GM12878 (cell line): ENCODE measurements around the gene ESYT2. TPM values are rescaled to one million over a fixed set of nuclear protein-coding genes. Genes with fewer than 3 reads are reported as not detected.

ENCODE experiments used
- ATAC-seq: fragments of 200-7000 bp; cut with Tn5 transposase; 3 replicates; pipeline ENCODE4 v1.9.1; 2020; ENCODE audit warnings: mild to moderate bottlenecking, moderate library complexity
- BruUV-seq: library from RNA; stranded (reverse); fragments of 400-500 nt; replicated peaks from 2 replicates; lab custom pipeline; 2021; lab: Mats Ljungman, UMichigan
- CTCF ChIA-PET: fragments of 300-600 bp; sonication (Branson Sonifier 250); formaldehyde crosslinking; extraction: SDS; loops from one replicate; lab custom pipeline; 2021; ENCODE audit warnings: inconsistent platforms; lab: Yijun Ruan, JAX
- POLR2A ChIA-PET: fragments of 350-600 bp; formaldehyde crosslinking; extraction: SDS; loops from one replicate; lab custom pipeline; 2021; ENCODE audit warnings: inconsistent platforms; lab: Charles Lee
- RAD21 ChIA-PET: fragments of 300-600 bp; sonication (Branson Sonifier 250); formaldehyde crosslinking; loops from one replicate; lab custom pipeline; 2023; ENCODE audit warnings: antibody characterized with exemption; ENCODE audit not compliant: unreplicated experiment; lab: Charles Lee
- SMC1A ChIA-PET: fragments of 300-600 bp; sonication (Branson Sonifier 250); formaldehyde crosslinking; loops from one replicate; lab custom pipeline; 2023; ENCODE audit not compliant: unreplicated experiment, uncharacterized antibody; lab: Charles Lee
- DNase-seq: peaks from one replicate; pipeline ENCODE4 v3.0.0-alpha.2; 2011; ENCODE audit warnings: low read depth, low spot score
- FAIRE-seq: peaks from 3 replicates; lab custom pipeline; 2011; peaks lifted over from hg19 to GRCh38; lab: Jason Lieb, UNC
- H2AFZ ChIP-seq: 2 replicates; pipeline ENCODE4 v1.6.0; 2011; ENCODE audit warnings: low read depth, low read length, control low read depth; ENCODE audit not compliant: control insufficient read depth
- H3K27ac ChIP-seq: 2 replicates; pipeline ENCODE4 v1.5.1; 2011; ENCODE audit warnings: control low read depth; ENCODE audit not compliant: control insufficient read depth, insufficient read depth
- H3K27me3 ChIP-seq, 2 experiments: replicated peaks in 1 of 2; 2 replicates each; pipeline versions ENCODE4 v1.6.0 to v1.6.1; 2011; ENCODE audit warnings: low read length in 1 of 2; ENCODE audit not compliant: control insufficient read depth in 2 of 2, insufficient read depth in 2 of 2
- H3K36me3 ChIP-seq, 2 experiments: 2 replicates each; pipeline ENCODE4 v1.5.1; 2011; ENCODE audit warnings: low read length in 1 of 2; ENCODE audit not compliant: control insufficient read depth in 2 of 2, insufficient read depth in 2 of 2
- H3K4me1 ChIP-seq: 2 replicates; pipeline ENCODE4 v1.6.1; 2011; ENCODE audit warnings: mild to moderate bottlenecking, low read length, moderate library complexity, mixed read lengths; ENCODE audit not compliant: control insufficient read depth, insufficient read depth
- H3K4me2 ChIP-seq: 2 replicates; pipeline ENCODE4 v1.6.0; 2011; ENCODE audit warnings: control low read depth; ENCODE audit not compliant: control insufficient read depth, insufficient read depth
- H3K4me3 ChIP-seq: fragments of 200-600 bp; sonication (generic); 2 replicates; pipeline ENCODE4 v1.5.1; 2016
- H3K79me2 ChIP-seq: 2 replicates; pipeline ENCODE4 v1.6.0; 2011; ENCODE audit warnings: low read length; ENCODE audit not compliant: control insufficient read depth, insufficient read depth
- H3K9ac ChIP-seq: 2 replicates; pipeline ENCODE4 v1.8.0; 2011; ENCODE audit warnings: low read length, control low read depth, mixed read lengths; ENCODE audit not compliant: control insufficient read depth, insufficient read depth
- H3K9me3 ChIP-seq: replicated peaks from 3 replicates; pipeline ENCODE4 v1.5.1; 2011; ENCODE audit warnings: mild to moderate bottlenecking, low read length; ENCODE audit not compliant: control insufficient read depth, insufficient read depth
- H4K20me1 ChIP-seq: 2 replicates; pipeline ENCODE4 v1.6.0; 2011; ENCODE audit not compliant: control insufficient read depth, insufficient read depth
- EED ChIP-seq: sonication (generic); IDR thresholded peaks from 2 replicates; pipeline ENCODE4 v1.6.1; 2016; ENCODE audit warnings: antibody characterized with exemption, low read depth
- RFX5 ChIP-seq: IDR thresholded peaks from 2 replicates; pipeline ENCODE4 v1.6.1; 2011; ENCODE audit warnings: low read depth, low read length, improper control_type of control experiment
- SREBF1 ChIP-seq: IDR thresholded peaks from 2 replicates; pipeline ENCODE4 v1.6.1; 2012; ENCODE audit warnings: mild to moderate bottlenecking, low read length
- WGBS: methylation state at CpG from one replicate; pipeline ENCODE4 v1.1.6; 2016; ENCODE audit warnings: low lambda C conversion rate; ENCODE audit not compliant: insufficient replicate concordance, insufficient coverage; ENCODE audit errors: missing lambda C conversion rate; 5-methylcytosine and 5-hydroxymethylcytosine counted together
- in situ Hi-C: fragments of 300-500 bp; cut with MboI; formaldehyde crosslinking; loops from 9 replicates; pipeline ENCODE4 v1.14.3; 2018; ENCODE audit warnings: mixed read lengths
- intact Hi-C: fragments of 100-400 bp; cut with micrococcal nuclease; formaldehyde crosslinking; loops from one replicate; pipeline ENCODE4 v1.14.2; 2022; ENCODE audit not compliant: unreplicated experiment
- polyA plus RNA-seq, 11 experiments: library from polyadenylated mRNA; depleted of rRNA in 4 of 11; unstranded in 6 of 11; stranded (reverse) in 5 of 11; fragments of >200 nt; fragmentation: Nextera tagmentation in 4 of 11; fragmentation: Illumina TruSeq in 1 of 11; extraction: Ambion mirVana in 4 of 11; extraction: Trizol in 1 of 11; gene quantifications; 1 replicate in 1 of 11; 2 replicates in 10 of 11; pipeline versions ENCODE4 v1.2.1 to v1.2.3, GENCODE V29; 2011 to 2016; ENCODE audit warnings: inconsistent platforms in 2 of 11, missing spikeins in 2 of 11, low read depth in 1 of 11
- total RNA-seq, 4 experiments: library from RNA; depleted of rRNA in 3 of 4; stranded (reverse); fragments of >200 nt in 3 of 4; fragmentation: Illumina TruSeq in 1 of 4; extraction: Trizol in 1 of 4; gene quantifications; 2 replicates each; pipeline versions ENCODE4 v1.2.1 to v1.2.3, GENCODE V29; 2013 to 2021
- TF ChIP-seq, protein P1 (sequence below): fragments of 450-650 bp; conservative IDR thresholded peaks from 2 replicates; pipeline ENCODE4 v1.6.1; 2017; ENCODE audit warnings: mild to moderate bottlenecking, moderate library complexity
- TF ChIP-seq, protein P2 (sequence below): IDR thresholded peaks from 2 replicates; pipeline ENCODE4 v1.6.1; 2012; ENCODE audit warnings: mild to moderate bottlenecking, low read depth, low read length

ESYT2 gene
- total and polyA plus RNA-seq, 10 of the 15 experiments (the other 5 are each of a cell fraction or from before 2014, with no cell fraction given), result 1.9 to 44.6 (median 21.4) TPM

- peak overlapping the region; percentile 70 for H3K4me2 ChIP-seq
- peak overlapping the region; percentile 62 for H3K9ac ChIP-seq
- in situ Hi-C loops, result no loop called here
- no peak for DNase-seq
- peak overlapping the region; percentile 22 for H3K27ac ChIP-seq
- no peaks in the 10 kb centered on the region; the same call in 2 of the 3 replicates for H3K9me3 ChIP-seq
- WGBS, result 14% methylated on average over 18 of the region's 31 CpGs
- no peaks in the 10 kb centered on the region for H3K27me3 ChIP-seq
- H3K4me1 ChIP-seq, result no peaks in the 10 kb centered on the region
- TF ChIP-seq, protein P1, sequence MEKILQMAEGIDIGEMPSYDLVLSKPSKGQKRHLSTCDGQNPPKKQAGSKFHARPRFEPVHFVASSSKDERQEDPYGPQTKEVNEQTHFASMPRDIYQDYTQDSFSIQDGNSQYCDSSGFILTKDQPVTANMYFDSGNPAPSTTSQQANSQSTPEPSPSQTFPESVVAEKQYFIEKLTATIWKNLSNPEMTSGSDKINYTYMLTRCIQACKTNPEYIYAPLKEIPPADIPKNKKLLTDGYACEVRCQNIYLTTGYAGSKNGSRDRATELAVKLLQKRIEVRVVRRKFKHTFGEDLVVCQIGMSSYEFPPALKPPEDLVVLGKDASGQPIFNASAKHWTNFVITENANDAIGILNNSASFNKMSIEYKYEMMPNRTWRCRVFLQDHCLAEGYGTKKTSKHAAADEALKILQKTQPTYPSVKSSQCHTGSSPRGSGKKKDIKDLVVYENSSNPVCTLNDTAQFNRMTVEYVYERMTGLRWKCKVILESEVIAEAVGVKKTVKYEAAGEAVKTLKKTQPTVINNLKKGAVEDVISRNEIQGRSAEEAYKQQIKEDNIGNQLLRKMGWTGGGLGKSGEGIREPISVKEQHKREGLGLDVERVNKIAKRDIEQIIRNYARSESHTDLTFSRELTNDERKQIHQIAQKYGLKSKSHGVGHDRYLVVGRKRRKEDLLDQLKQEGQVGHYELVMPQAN, result 0 out of 2 replicates have a peak, but pooled peaks have one; percentile 70
- TF ChIP-seq RFX5 (no peak), EED (no peak), SREBF1 (no peak)
- TF ChIP-seq, protein P2, sequence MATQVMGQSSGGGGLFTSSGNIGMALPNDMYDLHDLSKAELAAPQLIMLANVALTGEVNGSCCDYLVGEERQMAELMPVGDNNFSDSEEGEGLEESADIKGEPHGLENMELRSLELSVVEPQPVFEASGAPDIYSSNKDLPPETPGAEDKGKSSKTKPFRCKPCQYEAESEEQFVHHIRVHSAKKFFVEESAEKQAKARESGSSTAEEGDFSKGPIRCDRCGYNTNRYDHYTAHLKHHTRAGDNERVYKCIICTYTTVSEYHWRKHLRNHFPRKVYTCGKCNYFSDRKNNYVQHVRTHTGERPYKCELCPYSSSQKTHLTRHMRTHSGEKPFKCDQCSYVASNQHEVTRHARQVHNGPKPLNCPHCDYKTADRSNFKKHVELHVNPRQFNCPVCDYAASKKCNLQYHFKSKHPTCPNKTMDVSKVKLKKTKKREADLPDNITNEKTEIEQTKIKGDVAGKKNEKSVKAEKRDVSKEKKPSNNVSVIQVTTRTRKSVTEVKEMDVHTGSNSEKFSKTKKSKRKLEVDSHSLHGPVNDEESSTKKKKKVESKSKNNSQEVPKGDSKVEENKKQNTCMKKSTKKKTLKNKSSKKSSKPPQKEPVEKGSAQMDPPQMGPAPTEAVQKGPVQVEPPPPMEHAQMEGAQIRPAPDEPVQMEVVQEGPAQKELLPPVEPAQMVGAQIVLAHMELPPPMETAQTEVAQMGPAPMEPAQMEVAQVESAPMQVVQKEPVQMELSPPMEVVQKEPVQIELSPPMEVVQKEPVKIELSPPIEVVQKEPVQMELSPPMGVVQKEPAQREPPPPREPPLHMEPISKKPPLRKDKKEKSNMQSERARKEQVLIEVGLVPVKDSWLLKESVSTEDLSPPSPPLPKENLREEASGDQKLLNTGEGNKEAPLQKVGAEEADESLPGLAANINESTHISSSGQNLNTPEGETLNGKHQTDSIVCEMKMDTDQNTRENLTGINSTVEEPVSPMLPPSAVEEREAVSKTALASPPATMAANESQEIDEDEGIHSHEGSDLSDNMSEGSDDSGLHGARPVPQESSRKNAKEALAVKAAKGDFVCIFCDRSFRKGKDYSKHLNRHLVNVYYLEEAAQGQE, result no peak
- TF ChIP-seq, all 136 proteins: peak for 1
- Histone ChIP-seq H4K20me1 (no peaks in the 10 kb centered on the region), H3K36me3 (no peaks in the 10 kb centered on the region), H3K79me2 (peaks cover 4% of the 10 kb centered on the region), H3K4me3 (peak overlapping the region; percentile 78), H2AFZ (peak overlapping the region; percentile 92)
- ChIA-PET RAD21 (interaction anchor here (2.0 kb wide), 1 partner anchor 120 kb away, joined by 4 read pairs; no protein-coding TSS in a partner anchor), POLR2A (interaction anchor here (0.6 to 1.0 kb wide), 2 partner anchors 38 to 142 kb away, joined by 4 to 6 read pairs; no protein-coding TSS in a partner anchor), CTCF (interaction anchor here (0.5 kb wide), 1 partner anchor 198 kb away, joined by 5 read pairs; no protein-coding TSS in a partner anchor), SMC1A (interaction anchor here (1.4 kb wide), 1 partner anchor 58 kb away, joined by 4 read pairs; no protein-coding TSS in a partner anchor)
- intact Hi-C loops, result loop anchor here (2.0 kb wide), 1 partner anchor 28 kb away; the partner anchor contains the start of gene ESYT2
- BruUV-seq, result TSS peak; percentile 53
- FAIRE-seq, result peak; percentile 75
- ATAC-seq, result peak; percentile 55; the same call in 2 of the 3 replicates
Measured at GRCh38 chr7:158856883-158857668, 27.8 kb upstream of the ESYT2 start.
